K562 (cell line): ENCODE measurements around the gene MAP2K3. TPM values are rescaled to one million over a fixed set of nuclear protein-coding genes. Genes with fewer than 3 reads are reported as not detected.
"Not testable (repeated sequence)": the region's sequence is repeated elsewhere in the genome, so short reads cannot be mapped to it uniquely, and the experiment has no call there.

ENCODE experiments used
- ATAC-seq: fragments of 200-7000 bp; cut with Tn5 transposase; 3 replicates; pipeline ENCODE4 v1.9.1; 2020; ENCODE audit warnings: moderate library complexity
- BruUV-seq: library from RNA; stranded (reverse); fragments of 400-500 nt; replicated peaks from 2 replicates; lab custom pipeline; 2021; lab: Mats Ljungman, UMichigan
- CTCF ChIA-PET: fragments of 300-600 bp; formaldehyde crosslinking; extraction: SDS; loops from one replicate; lab custom pipeline; 2021; ENCODE audit warnings: low intra/inter-chr PET ratio; lab: Yijun Ruan, JAX
- POLR2A ChIA-PET: fragments of 300-600, 350-650 bp; sonication (Branson Sonifier 250); formaldehyde crosslinking; extraction: SDS; loops from one replicate; lab custom pipeline; 2021; ENCODE audit warnings: antibody characterized with exemption, inconsistent platforms; lab: Yijun Ruan, JAX
- DNase-seq, 4 experiments: peaks; one replicate each; pipeline versions ENCODE4 v3.0.0 to v3.0.0-alpha.2; 2011 to 2018; ENCODE audit warnings: low spot score in 3 of 4, mixed read lengths in 3 of 4; ENCODE audit errors: extremely low read depth in 1 of 4
- FAIRE-seq: peaks from 2 replicates; lab custom pipeline; 2011; peaks lifted over from hg19 to GRCh38; lab: Jason Lieb, UNC
- H2AFZ ChIP-seq: 2 replicates; pipeline ENCODE4 v1.6.0; 2011; ENCODE audit warnings: low read depth, low read length, control low read depth, inconsistent platforms
- H3K27ac ChIP-seq: fragments of 200-600 bp; 3 replicates; pipeline ENCODE4 v1.8.0; 2011; ENCODE audit warnings: low read depth, mild to moderate bottlenecking, control low read depth, inconsistent platforms, low read length, moderate library complexity, mixed read lengths; ENCODE audit errors: extremely low read depth
- H3K27me3 ChIP-seq, 2 experiments: fragments of 300-600 bp in 1 of 2; 2 replicates in 1 of 2; 3 replicates in 1 of 2; pipeline versions ENCODE4 v1.6.0 to v1.8.0; 2011; ENCODE audit warnings: inconsistent platforms in 2 of 2, low read length in 2 of 2, mild to moderate bottlenecking in 1 of 2, mixed read lengths in 1 of 2, moderate library complexity in 1 of 2; ENCODE audit not compliant: control insufficient read depth in 2 of 2, insufficient read depth in 2 of 2
- H3K36me3 ChIP-seq: fragments of 300-600 bp; 3 replicates; pipeline ENCODE4 v1.8.0; 2011; ENCODE audit warnings: mild to moderate bottlenecking, low read length, inconsistent platforms; ENCODE audit not compliant: control insufficient read depth, insufficient read depth
- H3K4me1 ChIP-seq, 2 experiments: fragments of 200-600 bp in 1 of 2; replicated peaks in 1 of 2; 2 replicates in 1 of 2; 3 replicates in 1 of 2; pipeline versions ENCODE4 v1.5.1 to v1.8.0; 2011; ENCODE audit warnings: inconsistent platforms in 2 of 2, low read length in 2 of 2, mild to moderate bottlenecking in 1 of 2, mixed read lengths in 1 of 2, moderate library complexity in 1 of 2; ENCODE audit not compliant: control insufficient read depth in 2 of 2, insufficient read depth in 2 of 2
- H3K4me2 ChIP-seq: 2 replicates; pipeline ENCODE4 v1.6.1; 2011; ENCODE audit warnings: low read length, control low read depth, inconsistent platforms, mixed read lengths; ENCODE audit not compliant: insufficient read depth
- H3K4me3 ChIP-seq: fragments of 200-600 bp; sonication (generic), shearing (Covaris generic); 2 replicates; pipeline ENCODE4 v1.5.1; 2016; ENCODE audit warnings: control low read depth, inconsistent platforms
- H3K79me2 ChIP-seq: fragments of 200-600 bp; 3 replicates; pipeline ENCODE4 v1.8.0; 2011; ENCODE audit warnings: low read length, inconsistent platforms; ENCODE audit not compliant: control insufficient read depth, insufficient read depth
- H3K9ac ChIP-seq, 2 experiments: 2 replicates each; pipeline versions ENCODE4 v1.6.0 to v1.6.1; 2011; ENCODE audit warnings: low read depth in 2 of 2, low read length in 2 of 2, control low read depth in 1 of 2, inconsistent platforms in 1 of 2, mild to moderate bottlenecking in 1 of 2, mixed read lengths in 1 of 2; ENCODE audit not compliant: insufficient read depth in 1 of 2
- H3K9me1 ChIP-seq: one replicate; pipeline ENCODE4 v1.6.0; 2011; ENCODE audit warnings: inconsistent platforms, mild to moderate bottlenecking, low read length, moderate library complexity; ENCODE audit not compliant: control insufficient read depth, insufficient read depth
- H3K9me3 ChIP-seq: replicated peaks from 2 replicates; pipeline ENCODE4 v1.5.1; 2011; ENCODE audit warnings: low read depth, low read length, inconsistent platforms; ENCODE audit not compliant: control insufficient read depth, insufficient read depth
- H4K20me1 ChIP-seq: replicated peaks from 2 replicates; pipeline ENCODE4 v1.6.1; 2011; ENCODE audit warnings: low read length, inconsistent platforms, mixed read lengths; ENCODE audit not compliant: control insufficient read depth, insufficient read depth
- WGBS: fragments of 100-300 bp; shearing (Covaris generic); methylation state at CpG from one replicate; pipeline ENCODE4 v1.1.6; 2016; ENCODE audit warnings: low coverage, mixed read lengths; ENCODE audit not compliant: insufficient coverage; ENCODE audit errors: missing lambda C conversion rate; 5-methylcytosine and 5-hydroxymethylcytosine counted together
- in situ Hi-C: fragments of 300-500 bp; cut with MboI; formaldehyde crosslinking; loops from 4 replicates; pipeline ENCODE4 v1.15.0; 2018; ENCODE audit warnings: inconsistent platforms, mixed read lengths
- intact Hi-C: fragments of 100-400 bp; cut with micrococcal nuclease; formaldehyde crosslinking; loops from 2 replicates; pipeline ENCODE4 v1.14.2; 2022
- polyA plus RNA-seq, 8 experiments: library from polyadenylated mRNA; depleted of rRNA in 4 of 8; stranded (reverse) in 5 of 8; unstranded in 3 of 8; fragments of >200 nt; fragmentation: Nextera tagmentation in 2 of 8; fragmentation: Illumina TruSeq in 1 of 8; extraction: Ambion mirVana in 2 of 8; extraction: Trizol in 1 of 8; gene quantifications; 2 replicates each; pipeline versions ENCODE4 v1.2.1 to v1.2.3, GENCODE V29; 2011 to 2014; ENCODE audit warnings: inconsistent platforms in 1 of 8, missing spikeins in 1 of 8
- total RNA-seq, 7 experiments: library from RNA; depleted of rRNA in 6 of 7; stranded (reverse); fragments of >200 nt in 6 of 7; fragmentation: Illumina TruSeq in 2 of 7; extraction: Trizol in 2 of 7; gene quantifications; 2 replicates each; pipeline versions ENCODE4 v1.2.1 to v1.2.3, GENCODE V29; 2011 to 2021; ENCODE audit warnings: low replicate concordance in 1 of 7

The MAP2K3 gene
- total and polyA plus RNA-seq, 9 of the 15 experiments (the other 6 are each of a cell fraction or from before 2014, with no cell fraction given) = 0.18 to 14.8 (median 3.5) TPM

- H4K20me1 ChIP-seq, H3K4me2 ChIP-seq, CTCF ChIA-PET, intact Hi-C loops, POLR2A ChIA-PET, FAIRE-seq, DNase-seq, H3K9me3 ChIP-seq, H3K4me3 ChIP-seq, H3K27ac ChIP-seq, H3K79me2 ChIP-seq, H3K36me3 ChIP-seq, H3K27me3 ChIP-seq, H2AFZ ChIP-seq, H3K9ac ChIP-seq, ATAC-seq, H3K4me1 ChIP-seq, BruUV-seq, H3K9me1 ChIP-seq: not testable (repeated sequence)
- 4% methylated on average over 6 of the region's 6 CpGs for WGBS
- in situ Hi-C loops = loop anchor here (5.0 kb wide), 1 partner anchor 402 kb away; no protein-coding TSS in a partner anchor
Measured at GRCh38 chr17:21340407-21340806, 55.9 kb downstream of the MAP2K3 start.

- H3K9me1 ChIP-seq, H3K9me3 ChIP-seq, DNase-seq, H3K4me1 ChIP-seq, CTCF ChIA-PET, FAIRE-seq, H3K27me3 ChIP-seq, H3K79me2 ChIP-seq, BruUV-seq, POLR2A ChIA-PET, H3K36me3 ChIP-seq, ATAC-seq, H3K27ac ChIP-seq, H2AFZ ChIP-seq, H3K9ac ChIP-seq, H3K4me3 ChIP-seq, intact Hi-C loops, H4K20me1 ChIP-seq, H3K4me2 ChIP-seq: not testable (repeated sequence)
- in situ Hi-C loops = loop anchor here (5.0 kb wide), 1 partner anchor 401 kb away; no protein-coding TSS in a partner anchor
- WGBS = 0% methylated on average over 2 of the region's 4 CpGs
Measured at GRCh38 chr17:21341279-21341678, 56.8 kb downstream of the MAP2K3 start.
